IPS-15b (cell line): ENCODE measurements around the gene CRCP.

Experiments used
- H3K27me3 ChIP-seq: one replicate; pipeline ENCODE4 v1.6.1; 2013; ENCODE audit warnings: low read length; ENCODE audit not compliant: control insufficient read depth, insufficient read depth
- H3K36me3 ChIP-seq: one replicate; pipeline ENCODE4 v1.6.1; 2013; ENCODE audit warnings: low read length; ENCODE audit not compliant: control insufficient read depth, insufficient read depth
- H3K4me1 ChIP-seq: one replicate; pipeline ENCODE4 v1.6.1; 2013; ENCODE audit warnings: mild to moderate bottlenecking, low read length; ENCODE audit not compliant: control insufficient read depth, insufficient read depth
- H3K4me3 ChIP-seq: one replicate; pipeline ENCODE4 v1.5.1; 2013; ENCODE audit warnings: low read depth, low read length
- H3K9ac ChIP-seq: one replicate; pipeline ENCODE4 v1.6.1; 2013; ENCODE audit warnings: low read depth, mild to moderate bottlenecking, low read length
- H3K9me3 ChIP-seq: one replicate; pipeline ENCODE4 v1.6.1; 2013; ENCODE audit warnings: mild to moderate bottlenecking, low read length; ENCODE audit not compliant: control insufficient read depth, insufficient read depth

CRCP gene

GRCh38 chr7:66182920-66183319, 68.3 kb downstream of the CRCP start:
- Histone ChIP-seq H3K36me3 (no peaks in the 10 kb centered on the region), H3K9me3 (no peaks in the 10 kb centered on the region), H3K4me3 (no peak overlapping the region), H3K4me1 (no peaks in the 10 kb centered on the region), H3K27me3 (no peaks in the 10 kb centered on the region), H3K9ac (no peak overlapping the region)

GRCh38 chr7:66183700-66184099, 69.1 kb downstream of the CRCP start:
- Histone ChIP-seq H3K9ac (no peak overlapping the region), H3K27me3 (no peaks in the 10 kb centered on the region), H3K4me1 (no peaks in the 10 kb centered on the region), H3K4me3 (no peak overlapping the region), H3K9me3 (no peaks in the 10 kb centered on the region), H3K36me3 (no peaks in the 10 kb centered on the region)

- Histone ChIP-seq H3K27me3 (no peaks in the 10 kb centered on the region), H3K4me1 (no peaks in the 10 kb centered on the region), H3K4me3 (no peak overlapping the region), H3K36me3 (no peaks in the 10 kb centered on the region), H3K9ac (no peak overlapping the region), H3K9me3 (no peaks in the 10 kb centered on the region)
Measured at GRCh38 chr7:66185680-66186187, 71.1 kb downstream of the CRCP start.

- H3K4me3 ChIP-seq = no peak overlapping the region
- H3K9ac ChIP-seq = no peak overlapping the region
Measured at GRCh38 chr7:66186991-66187390, 72.3 kb downstream of the CRCP start.

GRCh38 chr7:66187905-66188304, 73.3 kb downstream of the CRCP start:
- H3K4me1 ChIP-seq = no peaks in the 10 kb centered on the region
- no peak overlapping the region for H3K9ac ChIP-seq
- H3K27me3 ChIP-seq = no peaks in the 10 kb centered on the region
- no peaks in the 10 kb centered on the region for H3K36me3 ChIP-seq
- no peaks in the 10 kb centered on the region for H3K9me3 ChIP-seq
- H3K4me3 ChIP-seq = no peak overlapping the region

More at GRCh38 chr7:66186991-66187390, 72.3 kb downstream of the CRCP start:
- Histone ChIP-seq H3K9me3 (no peaks in the 10 kb centered on the region), H3K36me3 (no peaks in the 10 kb centered on the region), H3K4me1 (no peaks in the 10 kb centered on the region), H3K27me3 (no peaks in the 10 kb centered on the region)

- H3K27me3 ChIP-seq = no peaks in the 10 kb centered on the region
- H3K4me3 ChIP-seq = no peak overlapping the region
- H3K4me1 ChIP-seq = no peaks in the 10 kb centered on the region
- H3K9me3 ChIP-seq = no peaks in the 10 kb centered on the region
- no peaks in the 10 kb centered on the region for H3K36me3 ChIP-seq
- no peak overlapping the region for H3K9ac ChIP-seq
Measured at GRCh38 chr7:66188645-66189044, 74.0 kb downstream of the CRCP start.

- Histone ChIP-seq H3K4me1 (no peaks in the 10 kb centered on the region), H3K9me3 (no peaks in the 10 kb centered on the region), H3K27me3 (no peaks in the 10 kb centered on the region), H3K36me3 (no peaks in the 10 kb centered on the region), H3K9ac (no peak overlapping the region), H3K4me3 (no peak overlapping the region)
Measured at GRCh38 chr7:66189695-66190503, 75.3 kb downstream of the CRCP start.

- H3K9me3 ChIP-seq = no peaks in the 10 kb centered on the region
- no peaks in the 10 kb centered on the region for H3K4me1 ChIP-seq
Measured at GRCh38 chr7:66190504-66190857, 75.8 kb downstream of the CRCP start.

GRCh38 chr7:66193146-66193725, 78.6 kb downstream of the CRCP start:
- Histone ChIP-seq H3K4me3 (no peak overlapping the region), H3K4me1 (peaks cover 2% of the 10 kb centered on the region), H3K9ac (no peak overlapping the region), H3K27me3 (no peaks in the 10 kb centered on the region), H3K9me3 (no peaks in the 10 kb centered on the region), H3K36me3 (no peaks in the 10 kb centered on the region)

More at GRCh38 chr7:66190504-66190857, 75.8 kb downstream of the CRCP start:
- Histone ChIP-seq H3K36me3 (no peaks in the 10 kb centered on the region), H3K9ac (no peak overlapping the region), H3K4me3 (no peak overlapping the region), H3K27me3 (no peaks in the 10 kb centered on the region)

- no peaks in the 10 kb centered on the region for H3K27me3 ChIP-seq
- no peaks in the 10 kb centered on the region for H3K9me3 ChIP-seq
- H3K4me3 ChIP-seq = no peak overlapping the region
- H3K36me3 ChIP-seq = no peaks in the 10 kb centered on the region
- H3K9ac ChIP-seq = no peak overlapping the region
- H3K4me1 ChIP-seq = peaks cover 4% of the 10 kb centered on the region
Measured at GRCh38 chr7:66198469-66198868, 83.8 kb downstream of the CRCP start.

GRCh38 chr7:66198956-66199355, 84.3 kb downstream of the CRCP start:
- Histone ChIP-seq H3K9ac (no peak overlapping the region), H3K36me3 (no peaks in the 10 kb centered on the region), H3K4me1 (peaks cover 4% of the 10 kb centered on the region), H3K4me3 (no peak overlapping the region), H3K27me3 (no peaks in the 10 kb centered on the region), H3K9me3 (no peaks in the 10 kb centered on the region)

- H3K36me3 ChIP-seq = peaks cover 3% of the 10 kb centered on the region
- no peak overlapping the region for H3K9ac ChIP-seq
- H3K9me3 ChIP-seq = no peaks in the 10 kb centered on the region
- no peaks in the 10 kb centered on the region for H3K27me3 ChIP-seq
- H3K4me1 ChIP-seq = peaks cover 7% of the 10 kb centered on the region
- no peak overlapping the region for H3K4me3 ChIP-seq
Measured at GRCh38 chr7:66202441-66202840, 87.8 kb downstream of the CRCP start.
